Heart left ventricle (tissue), 16 donors: Measurements from ENCODE around the gene CAMK2B. TPM values are rescaled to one million over a fixed set of nuclear protein-coding genes. Genes with fewer than 3 reads are reported as not detected.

Source experiments
- ATAC-seq, 4 donors: fragments of 200-7000 bp; cut with Tn5 transposase; one replicate each; pipeline ENCODE4 v1.9.1; 2020 to 2022; ENCODE audit warnings: moderate library complexity in 4 of 4, mild to moderate bottlenecking in 3 of 4, moderate number of reproducible peaks in 1 of 4
- DNase-seq, 5 donors: peaks; one replicate each; pipeline ENCODE4 v3.0.0-alpha.2; 2020
- H3K27ac ChIP-seq, 12 donors: fragments of 200-600 bp; sonication (generic) in 4 of 12; one replicate each; pipeline versions ENCODE4 v1.5.0 to v1.8.0; 2016 to 2022; ENCODE audit warnings: mild to moderate bottlenecking in 2 of 12
- H3K27me3 ChIP-seq, 9 donors: fragments of 200-600 bp; sonication (generic) in 2 of 9; one replicate each; pipeline versions ENCODE4 v1.5.1 to v1.8.0; 2016 to 2022; ENCODE audit warnings: mild to moderate bottlenecking in 3 of 9
- H3K36me3 ChIP-seq, 9 donors: fragments of 200-600 bp; sonication (generic) in 2 of 9; one replicate each; pipeline versions ENCODE4 v1.5.0 to v1.8.0; 2018 to 2022; ENCODE audit warnings: mild to moderate bottlenecking in 2 of 9
- H3K4me1 ChIP-seq, 12 donors: fragments of 200-600 bp; sonication (generic) in 4 of 12; one replicate each; pipeline versions ENCODE4 v1.5.0 to v1.8.0; 2016 to 2022; ENCODE audit warnings: mild to moderate bottlenecking in 3 of 12
- H3K4me3 ChIP-seq, 12 donors: fragments of 200-600 bp; sonication (generic) in 4 of 12; one replicate each; pipeline versions ENCODE4 v1.5.0 to v1.8.0; 2017 to 2022; ENCODE audit warnings: mild to moderate bottlenecking in 9 of 12, moderate library complexity in 4 of 12
- H3K9me3 ChIP-seq, 12 donors: fragments of 200-600 bp; sonication (generic) in 4 of 12; one replicate each; pipeline versions ENCODE4 v1.5.0 to v1.8.0; 2016 to 2022; ENCODE audit warnings: mild to moderate bottlenecking in 1 of 12
- POLR2A ChIP-seq, 2 donors: fragments of 450-650 bp; IDR thresholded peaks; one replicate each; pipeline ENCODE4 v1.6.1; 2017; ENCODE audit warnings: antibody characterized with exemption in 2 of 2, mild to moderate bottlenecking in 2 of 2, moderate library complexity in 2 of 2
- WGBS, 4 donors: extraction: QIAGEN DNeasy Blood & Tissue Kit in 2 of 4; methylation state at CpG; one replicate each; pipeline versions ENCODE4 v1.1.5 to v1.1.7; 2013 to 2018; 5-methylcytosine and 5-hydroxymethylcytosine counted together
- intact Hi-C, 10 donors: fragments of 100-400 bp; cut with DNase I; formaldehyde crosslinking; loops; one replicate each; pipeline versions ENCODE4 v1.11.1 to v1.14.2; 2022
- polyA plus RNA-seq, 2 donors: library from polyadenylated mRNA; stranded (reverse); fragments of 200-250 nt; gene quantifications; one replicate each; pipeline ENCODE4 v1.2.3, GENCODE V29; 2013
- total RNA-seq, 9 donors: library from RNA; depleted of rRNA in 2 of 9; stranded (reverse); fragments of >200 nt in 2 of 9; fragmentation: NEBNext Ultra II Directional in 3 of 9; extraction: Animal tissue kit (Norgen Biotek cat#: 25700) in 3 of 9; gene quantifications; one replicate each; pipeline versions ENCODE4 v1.1.0 to v1.2.4, GENCODE V29; 2016 to 2023
- TF ChIP-seq, protein P1 (sequence below), 12 donors: fragments of 200-600 bp; sonication (generic) in 4 of 12; IDR thresholded peaks; one replicate each; pipeline versions ENCODE4 v1.5.0 to v1.8.0; 2018 to 2022; ENCODE audit warnings: antibody characterized with exemption in 12 of 12, mild to moderate bottlenecking in 5 of 12
- donor health status: ischemic (EF 13 %, LVEDD 7.1; RV severe dilation, severe dysfunction).
- donor health status: healthy with polysubstance abuse.
- donor health status: DM: no; HTN: yes; CAD: no.
- donor health status: DM: no; HTN: no; CAD: no.
- donor health status: ischemic (EF 25% LVEDD 6.9; RV normal size, moderate dysfunction).
- donor health status: ischemic (EF 25% LVEDD 5.7; RV mildly dilated, moderate dysfunction).
- donor health status: healthy.
- donor health status: DM: yes; HTN: yes; CAD: no.
- donor health status: ischemic (EF 35%, LVEDD 5.7; RV mildly dilated, moderate dysfunction).
- donor health status: nonischemic (EF 11% LVEDD 7.7; RV severe dilation, severe dysfunction).
- donor health status: DM: yes; HTN: yes; CAD: no.
- donor health status: PGD.
- donor health status: ischemic (EF 29% LVEDD 5.4; RV normal size, mild dysfunction).
- donor health status: nonischemic (EF 23%, LVEDD 6.1; RV moderate dilation, normal function).

Gene CAMK2B
- total and polyA plus RNA-seq, 11 donors: 35.7 to 141 (median 103) TPM

DNA sequence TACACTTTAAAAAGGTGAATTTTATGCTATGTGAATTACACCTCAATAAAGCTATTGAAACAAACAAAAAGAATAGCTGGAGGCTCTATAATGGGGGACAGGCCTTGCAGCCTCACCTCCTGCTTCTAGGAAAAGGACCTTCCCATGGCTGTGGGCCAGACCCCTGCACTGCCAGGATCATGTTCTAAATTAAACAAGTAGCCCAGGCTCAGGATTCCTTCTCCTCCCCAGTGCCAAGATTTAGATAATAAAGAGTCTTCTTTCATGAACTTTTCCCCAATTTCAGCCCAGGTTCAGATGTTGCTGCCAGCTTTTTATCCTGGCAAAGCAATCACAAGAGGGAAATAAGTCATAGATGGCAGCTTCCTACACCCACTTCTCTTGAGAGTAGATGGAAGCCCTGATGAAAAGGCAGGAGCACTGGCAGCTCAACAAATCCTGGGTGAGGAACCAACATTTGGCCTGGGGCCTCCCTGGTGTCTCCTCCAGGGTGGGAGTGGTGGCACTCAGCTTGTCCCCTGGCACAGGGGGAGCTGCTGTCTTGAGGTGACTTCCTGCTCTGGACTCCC lies 22.2 kb upstream of the CAMK2B start:
- DNase-seq (peak in 3 of 5 donors; percentile 47 to 77 (median 73)), ATAC-seq (peak; percentile 66 to 85 (median 78))
- intact Hi-C loops: no loop called here
- H3K4me3 ChIP-seq: no peak overlapping the region
- peaks cover 0 to 4% (median 0%) of the 10 kb centered on the region in 9 donors for H3K27me3 ChIP-seq
- H3K9me3 ChIP-seq: peaks cover 0 to 10% (median 0%) of the 10 kb centered on the region in 12 donors
- H3K36me3 ChIP-seq: no peaks in the 10 kb centered on the region
- TF ChIP-seq POLR2A (IDR thresholded peaks at IDR 0.05): no peak
- TF ChIP-seq, protein P1, sequence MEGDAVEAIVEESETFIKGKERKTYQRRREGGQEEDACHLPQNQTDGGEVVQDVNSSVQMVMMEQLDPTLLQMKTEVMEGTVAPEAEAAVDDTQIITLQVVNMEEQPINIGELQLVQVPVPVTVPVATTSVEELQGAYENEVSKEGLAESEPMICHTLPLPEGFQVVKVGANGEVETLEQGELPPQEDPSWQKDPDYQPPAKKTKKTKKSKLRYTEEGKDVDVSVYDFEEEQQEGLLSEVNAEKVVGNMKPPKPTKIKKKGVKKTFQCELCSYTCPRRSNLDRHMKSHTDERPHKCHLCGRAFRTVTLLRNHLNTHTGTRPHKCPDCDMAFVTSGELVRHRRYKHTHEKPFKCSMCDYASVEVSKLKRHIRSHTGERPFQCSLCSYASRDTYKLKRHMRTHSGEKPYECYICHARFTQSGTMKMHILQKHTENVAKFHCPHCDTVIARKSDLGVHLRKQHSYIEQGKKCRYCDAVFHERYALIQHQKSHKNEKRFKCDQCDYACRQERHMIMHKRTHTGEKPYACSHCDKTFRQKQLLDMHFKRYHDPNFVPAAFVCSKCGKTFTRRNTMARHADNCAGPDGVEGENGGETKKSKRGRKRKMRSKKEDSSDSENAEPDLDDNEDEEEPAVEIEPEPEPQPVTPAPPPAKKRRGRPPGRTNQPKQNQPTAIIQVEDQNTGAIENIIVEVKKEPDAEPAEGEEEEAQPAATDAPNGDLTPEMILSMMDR (IDR thresholded peaks at IDR 0.05): no peak
- peaks cover 0 to 22% (median 3%) of the 10 kb centered on the region in 12 donors for H3K4me1 ChIP-seq
- H3K27ac ChIP-seq: peak overlapping the region in 6 of 12 donors; percentile 26 to 51 (median 44)

DNA sequence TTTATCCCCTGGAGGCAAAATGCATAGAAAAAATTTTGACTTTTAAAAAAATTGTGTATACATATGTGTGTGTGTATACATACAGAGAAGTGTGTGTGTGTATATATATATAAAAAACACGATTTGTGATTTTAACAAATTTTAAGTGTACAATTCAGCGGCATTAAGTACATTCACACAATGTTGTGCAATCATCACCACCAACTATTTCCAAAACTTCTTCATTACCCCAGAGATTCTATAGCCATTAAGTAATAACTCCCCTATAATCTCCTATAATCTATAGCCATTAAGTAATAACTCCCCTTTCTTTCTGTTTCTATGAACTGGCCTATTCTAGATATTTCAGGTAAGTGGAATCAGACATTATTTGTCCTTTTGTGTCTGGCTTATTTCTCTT lies 20.7 kb upstream of the CAMK2B start:
- ATAC-seq (no peak), DNase-seq (no peak)
- TF ChIP-seq POLR2A (IDR thresholded peaks at IDR 0.05): no peak
- TF ChIP-seq, protein P1 (IDR thresholded peaks at IDR 0.05): no peak
- Histone ChIP-seq H3K4me1 (peaks cover 0 to 22% (median 3%) of the 10 kb centered on the region in 12 donors), H3K27ac (no peak overlapping the region), H3K36me3 (no peaks in the 10 kb centered on the region), H3K4me3 (no peak overlapping the region), H3K9me3 (peaks cover 0 to 6% (median 0%) of the 10 kb centered on the region in 12 donors), H3K27me3 (peaks cover 0 to 4% (median 0%) of the 10 kb centered on the region in 9 donors)
- intact Hi-C loops: no loop called here
- 94 to 97% (median 95%) methylated on average over 2 of the region's 2 CpGs for WGBS, 4 donors

DNA sequence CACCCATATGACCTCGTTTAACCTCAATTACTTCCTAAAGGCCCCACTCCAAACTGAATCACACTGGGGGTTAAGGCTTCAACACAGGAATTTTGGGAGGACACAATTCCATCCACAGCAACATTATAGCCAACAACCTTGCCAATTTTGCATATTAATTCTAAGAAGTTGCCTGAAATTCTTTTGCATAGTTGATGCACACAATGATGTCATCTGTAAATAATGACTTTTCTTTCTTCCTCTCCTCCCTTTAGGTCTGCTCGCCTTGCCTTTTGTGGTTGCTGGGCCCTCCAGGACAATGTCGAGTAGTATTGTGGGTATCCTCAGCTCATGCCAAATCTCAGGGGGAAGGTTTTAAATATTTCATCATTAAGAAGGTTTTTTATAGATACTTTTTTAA lies 16.0 kb upstream of the CAMK2B start:
- WGBS, 4 donors: 75 to 88% (median 83%) methylated on average over 3 of the region's 3 CpGs
- intact Hi-C loops: no loop called here
- ATAC-seq: no peak

DNA sequence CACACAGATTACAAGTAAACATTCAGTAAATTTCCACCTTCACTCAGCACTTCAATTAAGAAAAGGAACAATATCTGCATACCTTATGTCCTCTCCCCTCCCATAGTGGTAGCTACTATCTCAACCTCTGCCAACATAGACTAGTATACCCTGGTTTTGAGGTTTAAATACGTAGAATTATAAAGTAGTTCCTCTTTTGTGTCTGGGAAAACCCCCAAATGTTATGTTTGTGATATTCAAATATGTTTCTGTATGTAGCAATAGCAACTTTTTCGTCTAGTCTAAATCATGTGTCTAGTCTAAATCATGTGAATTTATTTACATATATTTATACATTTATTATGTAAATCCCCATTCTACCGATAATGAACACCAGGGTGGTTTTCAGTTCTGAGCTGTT lies 13.2 kb upstream of the CAMK2B start:
- Histone ChIP-seq H3K4me1 (peaks cover 0 to 12% (median 7%) of the 10 kb centered on the region in 12 donors), H3K36me3 (no peaks in the 10 kb centered on the region), H3K4me3 (no peak overlapping the region), H3K9me3 (peaks cover 0 to 30% (median 9%) of the 10 kb centered on the region in 12 donors), H3K27me3 (no peaks in the 10 kb centered on the region), H3K27ac (no peak overlapping the region)
- intact Hi-C loops: no loop called here
- TF ChIP-seq, protein P1 (IDR thresholded peaks at IDR 0.05): no peak
- no peak for TF ChIP-seq POLR2A (IDR thresholded peaks at IDR 0.05)
- DNase-seq (no peak), ATAC-seq (no peak)
- 76 to 83% (median 82%) methylated on average over 3 of the region's 3 CpGs for WGBS, 4 donors

More for the DNA sequence above, 16.0 kb upstream of the CAMK2B start:
- no peak overlapping the region for H3K4me3 ChIP-seq
- no peak overlapping the region for H3K27ac ChIP-seq
- DNase-seq: no peak
- H3K9me3 ChIP-seq: peaks cover 0 to 23% (median 9%) of the 10 kb centered on the region in 12 donors
- no peaks in the 10 kb centered on the region for H3K36me3 ChIP-seq
- peaks cover 0 to 4% (median 0%) of the 10 kb centered on the region in 9 donors for H3K27me3 ChIP-seq
- no peaks in the 10 kb centered on the region for H3K4me1 ChIP-seq
- no peak for TF ChIP-seq POLR2A (IDR thresholded peaks at IDR 0.05)
- TF ChIP-seq, protein P1 (IDR thresholded peaks at IDR 0.05): no peak
